Adipose tissue (tissue), 3 donors: Measurements from ENCODE around the gene PAK6. TPM values are rescaled to one million over a fixed set of nuclear protein-coding genes. Genes with fewer than 3 reads are reported as not detected.

Experiments
- H3K27ac ChIP-seq: one replicate; pipeline ENCODE4 v1.5.1; 2013; ENCODE audit warnings: low read depth, low read length
- whole genome bisulfite sequencing, 3 donors: extraction: QIAGEN DNeasy Blood & Tissue Kit; methylation state at CpG; one replicate each; pipeline ENCODE4 v1.1.7; 2013; 5-methylcytosine and 5-hydroxymethylcytosine counted together
- polyA plus RNA-seq, 3 donors: library from polyadenylated mRNA; stranded (reverse); fragments of 200-250 nt; gene quantifications; one replicate each; pipeline ENCODE4 v1.2.3, GENCODE V29; 2013
- donor health status: healthy with polysubstance abuse.
- donor health status: Bipolar disorder and iron deficiency.
- donor health status: healthy.

Gene PAK6
- polyA plus RNA-seq, 3 donors: 0.11 to 5.2 (median 0.43) TPM

DNA sequence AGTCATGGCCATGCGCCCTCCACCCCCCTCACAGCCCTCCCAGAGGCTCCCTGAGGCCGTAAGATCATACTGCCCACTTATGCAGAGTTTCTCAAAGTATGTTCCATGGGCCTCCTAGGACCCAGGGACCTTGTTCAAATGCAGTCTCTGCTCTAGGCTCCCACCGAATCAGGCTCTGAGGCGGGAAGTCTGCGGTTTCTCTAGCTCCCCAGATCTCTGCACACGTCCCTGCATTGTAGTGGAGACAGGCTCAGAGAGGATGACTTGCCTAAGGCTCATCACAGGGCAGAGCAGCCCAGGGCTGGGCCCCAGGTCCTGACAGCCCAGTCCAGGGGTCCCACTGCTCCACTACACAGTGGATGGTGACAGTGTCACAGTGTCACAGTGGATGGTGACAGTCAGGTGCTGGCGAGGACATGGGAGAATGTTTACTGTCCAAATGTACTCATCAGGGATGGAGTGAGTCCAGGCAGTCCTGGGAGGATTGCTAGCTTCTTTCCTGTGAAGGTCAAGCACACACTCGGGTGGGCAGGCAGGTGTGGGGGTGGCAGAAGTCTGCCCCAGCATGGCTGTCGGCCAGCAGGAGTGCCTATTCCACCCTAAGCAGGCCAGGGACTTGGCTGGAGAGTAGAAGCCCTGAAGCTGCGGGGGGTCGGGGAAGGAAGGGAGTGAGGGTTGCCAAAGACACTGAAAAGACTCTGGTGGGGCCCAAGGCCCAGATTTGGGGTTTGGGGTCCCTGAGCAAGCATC is 31.6 kb downstream of the PAK6 start:
- WGBS, 3 donors: 79 to 84% (median 80%) methylated on average over 11 of the region's 11 CpGs
- H3K27ac ChIP-seq: no peak overlapping the region

- WGBS, 3 donors: 84 to 89% (median 87%) methylated on average over 25 of the region's 25 CpGs
- H3K27ac ChIP-seq: no peak overlapping the region
These were observed 33.0 kb downstream of the PAK6 start for GRCh38 chr15:40271685-40272484.

- H3K27ac ChIP-seq: no peak overlapping the region
- WGBS, 3 donors: 73 to 77% (median 76%) methylated on average over 20 of the region's 20 CpGs
These were observed 33.7 kb downstream of the PAK6 start for GRCh38 chr15:40272485-40273056.

DNA sequence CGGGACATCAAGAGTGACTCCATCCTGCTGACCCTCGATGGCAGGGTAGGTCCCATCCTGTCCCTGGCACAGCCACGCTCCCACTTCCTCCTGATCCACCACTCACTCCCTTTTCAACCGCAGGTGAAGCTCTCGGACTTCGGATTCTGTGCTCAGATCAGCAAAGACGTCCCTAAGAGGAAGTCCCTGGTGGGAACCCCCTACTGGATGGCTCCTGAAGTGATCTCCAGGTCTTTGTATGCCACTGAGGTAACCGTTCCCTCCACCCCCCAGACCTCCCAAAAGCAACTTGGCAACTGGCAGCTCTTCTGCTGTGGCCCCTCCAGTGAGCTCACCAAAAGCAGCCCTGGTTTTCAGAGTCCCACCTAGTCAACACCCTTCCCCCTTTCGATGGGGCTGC is 34.6 kb downstream of the PAK6 start:
- H3K27ac ChIP-seq: no peak overlapping the region
- WGBS, 3 donors: 87 to 90% (median 88%) methylated on average over 9 of the region's 9 CpGs

- 44 to 52% (median 48%) methylated on average over 26 of the region's 26 CpGs for WGBS, 3 donors
- H3K27ac ChIP-seq: no peak overlapping the region
These were observed 35.7 kb downstream of the PAK6 start for GRCh38 chr15:40274350-40275274.

DNA sequence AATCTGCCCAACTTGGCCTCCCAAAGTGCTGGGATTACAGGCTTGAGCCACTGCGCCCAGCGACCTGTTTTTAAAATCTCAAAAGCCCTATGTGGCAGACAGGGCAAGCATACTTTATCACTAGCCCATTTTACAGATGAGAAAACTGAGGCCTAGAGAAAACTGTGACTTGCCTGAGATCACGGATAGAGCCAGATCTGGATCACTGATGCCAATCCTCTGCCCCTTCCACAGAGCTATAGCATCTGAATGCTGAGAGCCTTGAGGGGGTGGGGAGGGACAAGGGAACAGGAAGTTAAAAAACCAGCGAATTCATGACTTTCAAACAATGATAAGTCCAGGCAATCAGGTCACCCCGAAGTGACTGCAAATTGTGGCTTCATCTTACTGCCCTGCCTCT is 36.7 kb downstream of the PAK6 start:
- WGBS, 3 donors: 68 to 85% (median 70%) methylated on average over 5 of the region's 5 CpGs
- H3K27ac ChIP-seq: no peak overlapping the region

DNA sequence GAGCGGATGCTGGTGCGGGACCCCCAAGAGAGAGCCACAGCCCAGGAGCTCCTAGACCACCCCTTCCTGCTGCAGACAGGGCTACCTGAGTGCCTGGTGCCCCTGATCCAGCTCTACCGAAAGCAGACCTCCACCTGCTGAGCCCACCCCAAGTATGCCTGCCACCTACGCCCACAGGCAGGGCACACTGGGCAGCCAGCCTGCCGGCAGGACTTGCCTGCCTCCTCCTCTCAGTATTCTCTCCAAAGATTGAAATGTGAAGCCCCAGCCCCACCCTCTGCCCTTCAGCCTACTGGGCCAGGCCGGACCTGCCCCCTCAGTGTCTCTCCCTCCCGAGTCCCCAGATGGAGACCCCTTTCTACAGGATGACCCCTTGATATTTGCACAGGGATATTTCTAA is 37.1 kb downstream of the PAK6 start:
- no peak overlapping the region for H3K27ac ChIP-seq
- WGBS, 3 donors: 86 to 87% (median 87%) methylated on average over 7 of the region's 7 CpGs

DNA sequence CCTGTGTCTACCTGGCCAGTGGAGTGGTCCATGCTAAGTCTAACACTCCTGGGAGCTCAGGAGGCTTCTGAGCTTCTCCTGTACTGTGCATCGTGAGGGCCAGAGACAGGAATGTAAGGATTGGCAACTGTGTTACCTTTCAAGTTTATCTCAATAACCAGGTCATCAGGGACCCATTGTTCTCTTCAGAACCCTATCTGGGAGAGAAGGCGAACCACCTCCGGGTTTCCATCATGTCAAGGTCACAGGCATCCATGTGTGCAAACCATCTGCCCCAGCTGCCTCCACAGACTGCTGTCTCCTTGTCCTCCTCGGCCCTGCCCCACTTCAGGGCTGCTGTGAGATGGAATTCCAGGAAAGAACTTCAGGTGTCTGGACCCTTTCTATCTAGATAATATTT is 38.1 kb downstream of the PAK6 start:
- no peak overlapping the region for H3K27ac ChIP-seq

GRCh38 chr15:40277471-40277870 is 38.6 kb downstream of the PAK6 start:
- WGBS, 3 donors: 36 to 59% (median 37%) methylated on average over 16 of the region's 16 CpGs
- no peak overlapping the region for H3K27ac ChIP-seq

More for the DNA sequence above, 38.1 kb downstream of the PAK6 start:
- WGBS, 3 donors: 51 to 71% (median 56%) methylated on average over 4 of the region's 4 CpGs

DNA sequence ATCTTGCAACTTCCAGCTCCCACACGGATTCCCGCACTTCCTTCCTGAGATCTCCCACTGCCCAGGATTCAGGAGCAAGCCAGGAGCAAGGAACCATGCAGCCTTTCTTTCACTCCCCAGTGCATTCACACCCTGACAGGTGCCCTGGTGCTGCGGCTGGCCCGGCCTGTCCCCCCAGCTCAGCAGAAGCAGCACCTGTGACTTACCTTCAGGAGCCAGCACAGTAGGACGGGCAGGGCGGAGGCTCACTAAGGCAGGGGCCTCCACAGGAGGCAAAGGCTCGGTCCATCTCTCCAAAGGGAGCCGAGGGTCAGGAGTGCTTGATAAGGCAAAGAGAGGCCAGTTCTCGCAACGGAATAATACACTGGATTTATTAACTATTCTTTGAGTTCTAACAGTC is 39.2 kb downstream of the PAK6 start:
- 66 to 73% (median 70%) methylated on average over 10 of the region's 10 CpGs for WGBS, 3 donors
- no peak overlapping the region for H3K27ac ChIP-seq

GRCh38 chr15:40279437-40280141 is 40.7 kb downstream of the PAK6 start:
- 9 to 30% (median 28%) methylated on average over 39 to 40 of the region's 40 CpGs for WGBS, 3 donors
- no peak overlapping the region for H3K27ac ChIP-seq

DNA sequence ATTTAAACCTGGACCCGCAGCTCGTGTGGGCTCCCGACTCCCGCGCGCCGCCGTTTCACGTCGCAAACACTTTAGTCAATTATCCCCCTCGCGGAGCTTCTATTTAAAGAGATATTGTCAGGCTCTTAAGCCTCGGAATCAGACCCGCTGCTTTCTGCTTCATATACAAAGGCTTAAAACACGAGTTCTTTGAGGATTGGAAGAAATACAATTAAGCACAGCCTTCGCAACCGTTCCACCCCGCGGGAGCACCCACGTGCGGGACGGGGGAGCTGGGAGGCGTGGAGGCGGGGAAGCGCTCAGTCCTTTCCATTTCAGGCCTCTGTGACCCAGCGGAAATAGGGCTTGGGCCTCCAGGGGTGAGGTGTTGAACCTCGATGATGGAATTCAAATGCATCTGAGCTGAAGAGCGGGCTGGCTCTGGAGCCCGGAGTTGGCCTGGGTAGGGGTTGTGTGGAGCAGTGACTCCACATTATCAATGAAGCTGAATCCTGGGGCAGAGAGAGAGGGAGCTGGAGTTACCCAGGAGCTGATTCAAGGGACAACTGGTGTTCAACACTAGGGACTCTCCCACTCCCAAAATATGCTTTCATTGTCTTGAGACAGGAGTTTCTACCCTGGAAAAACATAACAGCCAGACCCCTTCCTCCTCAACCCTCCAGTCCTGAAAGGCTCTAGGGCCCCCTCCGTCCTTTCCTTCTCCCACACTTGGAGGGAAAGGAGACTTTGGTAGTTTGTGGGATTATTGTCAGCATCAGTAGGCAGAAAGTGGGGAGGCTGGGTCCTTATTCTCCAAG is 41.6 kb downstream of the PAK6 start:
- 51 to 69% (median 65%) methylated on average over 30 of the region's 30 CpGs for WGBS, 3 donors
- H3K27ac ChIP-seq: no peak overlapping the region

DNA sequence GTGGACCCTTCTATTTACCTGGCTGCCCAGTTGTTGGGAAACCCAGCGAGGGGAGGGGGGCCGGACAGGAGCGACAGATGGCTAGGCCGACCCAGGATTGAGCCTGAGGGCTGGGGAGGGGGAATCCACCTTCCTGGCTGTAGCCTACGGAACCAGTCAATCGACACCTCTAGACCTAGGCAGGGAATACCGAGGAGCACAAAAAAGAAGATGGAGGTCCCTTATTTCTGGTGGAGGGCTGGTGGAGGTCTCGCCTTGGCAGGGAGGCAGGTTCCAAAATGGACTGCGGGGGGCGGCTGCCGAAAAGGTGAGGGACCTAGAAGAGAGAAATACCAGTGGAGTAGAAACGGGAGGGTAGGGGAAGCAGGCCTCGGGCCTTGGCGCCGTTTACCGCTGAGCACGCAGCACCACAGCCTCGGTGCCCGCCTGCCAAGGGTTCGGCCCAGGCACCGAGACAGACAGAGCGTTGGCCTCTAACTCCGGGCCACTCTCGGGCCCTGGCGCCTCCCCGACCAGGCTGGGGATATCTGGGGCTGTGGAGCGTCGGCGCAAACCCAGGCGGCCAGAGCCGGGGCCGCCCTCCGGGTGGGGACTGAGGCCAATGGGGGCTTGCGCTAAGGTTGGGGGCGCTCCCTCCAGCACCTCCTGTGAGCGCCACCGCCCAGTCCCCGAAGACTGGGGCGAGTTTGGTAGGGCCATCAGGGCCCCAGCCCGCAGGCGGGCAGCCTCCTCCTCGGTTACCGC is 42.4 kb downstream of the PAK6 start:
- no peak overlapping the region for H3K27ac ChIP-seq
- 68 to 77% (median 75%) methylated on average over 38 to 43 of the region's 43 CpGs for WGBS, 3 donors

DNA sequence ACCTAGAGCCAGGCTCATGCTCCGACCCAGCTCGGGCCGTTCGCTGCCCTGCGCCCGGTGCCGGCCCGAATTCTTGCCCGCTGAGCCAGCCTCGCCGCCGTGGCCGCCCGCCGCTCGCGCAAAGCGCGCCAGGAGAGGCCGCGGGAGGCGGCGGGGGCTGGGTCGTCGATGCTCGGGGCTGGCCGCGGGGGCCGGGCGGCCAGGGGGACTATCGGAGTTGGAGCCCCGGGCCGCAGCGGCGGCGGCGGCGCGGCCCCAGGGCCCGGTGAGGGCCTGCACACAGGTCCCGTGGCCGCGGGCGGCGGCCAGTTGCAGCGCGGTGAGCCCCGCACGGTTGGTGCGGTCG is 42.9 kb downstream of the PAK6 start:
- no peak overlapping the region for H3K27ac ChIP-seq
- WGBS, 3 donors: 1 to 23% (median 15%) methylated on average over 28 to 48 of the region's 51 CpGs

- 1% methylated on average over 69 to 92 of the region's 92 CpGs for WGBS, 3 donors
These were observed 43.4 kb downstream of the PAK6 start for GRCh38 chr15:40282147-40282868.

More at GRCh38 chr15:40282147-40282868, 43.4 kb downstream of the PAK6 start:
- no peak overlapping the region for H3K27ac ChIP-seq
